Endothelial cell of umbilical vein (primary cell): Measurements from ENCODE around the gene GPR61. TPM values are rescaled to one million over a fixed set of nuclear protein-coding genes. Genes with fewer than 3 reads are reported as not detected.

Source experiments
- BruUV-seq: library from RNA; stranded (reverse); fragments of 400-500 nt; replicated peaks from 2 replicates; lab custom pipeline; 2021; lab: Mats Ljungman, UMichigan
- CTCF ChIA-PET: fragments of 300-600, 350-600 bp; sonication (Branson Sonifier 250); formaldehyde crosslinking; loops from one replicate; lab custom pipeline; 2021; ENCODE audit warnings: antibody characterized with exemption, inconsistent platforms; lab: Charles Lee
- POLR2A ChIA-PET: fragments of 300-600, 350-600 bp; sonication (Branson Sonifier 250); formaldehyde crosslinking; loops from one replicate; lab custom pipeline; 2021; ENCODE audit warnings: antibody characterized with exemption, inconsistent platforms; lab: Charles Lee
- DNase-seq: peaks from one replicate; pipeline ENCODE4 v3.0.0-alpha.2; 2011; ENCODE audit warnings: low read depth, low spot score
- FAIRE-seq: peaks from 2 replicates; lab custom pipeline; 2011; peaks lifted over from hg19 to GRCh38; lab: Jason Lieb, UNC
- H2AFZ ChIP-seq: 2 replicates; pipeline ENCODE4 v1.6.0; 2012; ENCODE audit warnings: low read depth, low read length, control low read depth, inconsistent platforms
- H3K27ac ChIP-seq: 2 replicates; pipeline ENCODE4 v1.5.1; 2011; ENCODE audit warnings: low read depth, mild to moderate bottlenecking, control low read depth, low read length, moderate library complexity; ENCODE audit not compliant: insufficient read depth
- H3K27me3 ChIP-seq, 2 experiments: 2 replicates each; pipeline versions ENCODE4 v1.6.0 to v1.6.1; 2011; ENCODE audit warnings: low read length in 2 of 2, mixed read lengths in 1 of 2; ENCODE audit not compliant: control insufficient read depth in 2 of 2, insufficient read depth in 2 of 2
- H3K36me3 ChIP-seq, 2 experiments: 2 replicates in 1 of 2; 3 replicates in 1 of 2; pipeline ENCODE4 v1.5.1; 2011; ENCODE audit warnings: low read length in 2 of 2, mild to moderate bottlenecking in 1 of 2, moderate library complexity in 1 of 2; ENCODE audit not compliant: control insufficient read depth in 2 of 2, insufficient read depth in 2 of 2; ENCODE audit errors: extremely low read depth in 1 of 2
- H3K4me1 ChIP-seq: 3 replicates; pipeline ENCODE4 v1.5.1; 2011; ENCODE audit warnings: mild to moderate bottlenecking, low read length; ENCODE audit not compliant: control insufficient read depth, insufficient read depth; ENCODE audit errors: extremely low read depth
- H3K4me2 ChIP-seq: 2 replicates; pipeline ENCODE4 v1.6.1; 2011; ENCODE audit warnings: low read length, control low read depth, mixed read lengths; ENCODE audit not compliant: insufficient read depth
- H3K4me3 ChIP-seq, 3 experiments: fragments of 200-600 bp in 1 of 3; sonication (generic), shearing (Covaris generic) in 1 of 3; replicated peaks in 1 of 3; 2 replicates each; pipeline ENCODE4 v1.5.1; 2011 to 2016; ENCODE audit warnings: control low read depth in 3 of 3, low read length in 3 of 3, mild to moderate bottlenecking in 2 of 3, inconsistent platforms in 1 of 3, low read depth in 1 of 3, moderate library complexity in 1 of 3; ENCODE audit not compliant: insufficient read depth in 1 of 3
- H3K79me2 ChIP-seq: 2 replicates; pipeline ENCODE4 v1.6.0; 2012; ENCODE audit warnings: low read length, inconsistent platforms; ENCODE audit not compliant: control insufficient read depth, insufficient read depth
- H3K9ac ChIP-seq: replicated peaks from 2 replicates; pipeline ENCODE3; 2011; ENCODE audit warnings: low read length, control low read depth; ENCODE audit not compliant: insufficient read depth; ENCODE audit errors: extremely low read depth
- H3K9me1 ChIP-seq: replicated peaks from 3 replicates; pipeline ENCODE4 v1.6.0; 2011; ENCODE audit warnings: mild to moderate bottlenecking, low read length; ENCODE audit not compliant: control insufficient read depth, insufficient read depth; ENCODE audit errors: extremely low read depth
- H3K9me3 ChIP-seq: replicated peaks from 2 replicates; pipeline ENCODE4 v1.5.1; 2012; ENCODE audit warnings: low read length, inconsistent platforms; ENCODE audit not compliant: control insufficient read depth, insufficient read depth
- H4K20me1 ChIP-seq: replicated peaks from 2 replicates; pipeline ENCODE3; 2011; ENCODE audit warnings: mild to moderate bottlenecking, low read length; ENCODE audit not compliant: control insufficient read depth, insufficient read depth; ENCODE audit errors: extremely low read depth
- EZH2 ChIP-seq: IDR thresholded peaks from 2 replicates; pipeline ENCODE4 v1.6.1; 2012; ENCODE audit warnings: borderline replicate concordance, low read depth, mild to moderate bottlenecking, moderate library complexity, low read length, inconsistent platforms; ENCODE audit not compliant: severe bottlenecking
- FOS ChIP-seq: IDR thresholded peaks from 2 replicates; pipeline ENCODE4 v1.6.1; 2011; ENCODE audit warnings: mild to moderate bottlenecking, low read length, moderate library complexity, borderline replicate concordance; ENCODE audit not compliant: insufficient read depth
- JUN ChIP-seq: IDR thresholded peaks from 2 replicates; pipeline ENCODE4 v1.6.1; 2011; ENCODE audit warnings: borderline replicate concordance, low read depth; ENCODE audit not compliant: insufficient read length, insufficient read depth
- MYC ChIP-seq: IDR thresholded peaks from one replicate; pipeline ENCODE4 v1.6.1; 2011; ENCODE audit warnings: mild to moderate bottlenecking, low read depth, low read length
- POLR2A ChIP-seq: IDR thresholded peaks from 2 replicates; pipeline ENCODE4 v1.6.1; 2012; ENCODE audit warnings: low read depth, mild to moderate bottlenecking, control low read depth, low read length
- POLR2AphosphoS5 ChIP-seq: IDR thresholded peaks from 2 replicates; pipeline ENCODE4 v1.6.1; 2012; ENCODE audit warnings: low read depth, mild to moderate bottlenecking, control low read depth, low read length, moderate library complexity; ENCODE audit not compliant: insufficient read depth
- dilution Hi-C: fragments of 300-500 bp; cut with MboI; formaldehyde crosslinking; loops from one replicate; pipeline ENCODE4 v1.15.0; 2019; ENCODE audit warnings: low sequenced_read_pairs; ENCODE audit not compliant: extremely low pct_ligation_motif_present
- intact Hi-C: fragments of 100-400 bp; cut with micrococcal nuclease; formaldehyde crosslinking; loops from one replicate; pipeline ENCODE4 v1.10.0; 2022
- polyA plus RNA-seq, 4 experiments: library from polyadenylated mRNA; depleted of rRNA in 3 of 4; stranded (reverse) in 3 of 4; unstranded in 1 of 4; fragments of >200 nt; gene quantifications; 2 replicates each; pipeline versions ENCODE4 v1.2.1 to v1.2.3, GENCODE V29; 2011 to 2012; ENCODE audit warnings: missing spikeins in 1 of 4
- total RNA-seq: library from RNA; stranded (reverse); gene quantifications from 2 replicates; pipeline ENCODE4 v1.2.3, GENCODE V29; 2021
- TF ChIP-seq, protein P1 (sequence below): IDR thresholded peaks from 2 replicates; pipeline ENCODE4 v1.6.1; 2011; ENCODE audit not compliant: insufficient read depth, insufficient read length

The GPR61 gene
- total and polyA plus RNA-seq, 2 donors (not counting 3 experiments of a cell fraction or from before 2014, with no cell fraction given), result not detected

DNA sequence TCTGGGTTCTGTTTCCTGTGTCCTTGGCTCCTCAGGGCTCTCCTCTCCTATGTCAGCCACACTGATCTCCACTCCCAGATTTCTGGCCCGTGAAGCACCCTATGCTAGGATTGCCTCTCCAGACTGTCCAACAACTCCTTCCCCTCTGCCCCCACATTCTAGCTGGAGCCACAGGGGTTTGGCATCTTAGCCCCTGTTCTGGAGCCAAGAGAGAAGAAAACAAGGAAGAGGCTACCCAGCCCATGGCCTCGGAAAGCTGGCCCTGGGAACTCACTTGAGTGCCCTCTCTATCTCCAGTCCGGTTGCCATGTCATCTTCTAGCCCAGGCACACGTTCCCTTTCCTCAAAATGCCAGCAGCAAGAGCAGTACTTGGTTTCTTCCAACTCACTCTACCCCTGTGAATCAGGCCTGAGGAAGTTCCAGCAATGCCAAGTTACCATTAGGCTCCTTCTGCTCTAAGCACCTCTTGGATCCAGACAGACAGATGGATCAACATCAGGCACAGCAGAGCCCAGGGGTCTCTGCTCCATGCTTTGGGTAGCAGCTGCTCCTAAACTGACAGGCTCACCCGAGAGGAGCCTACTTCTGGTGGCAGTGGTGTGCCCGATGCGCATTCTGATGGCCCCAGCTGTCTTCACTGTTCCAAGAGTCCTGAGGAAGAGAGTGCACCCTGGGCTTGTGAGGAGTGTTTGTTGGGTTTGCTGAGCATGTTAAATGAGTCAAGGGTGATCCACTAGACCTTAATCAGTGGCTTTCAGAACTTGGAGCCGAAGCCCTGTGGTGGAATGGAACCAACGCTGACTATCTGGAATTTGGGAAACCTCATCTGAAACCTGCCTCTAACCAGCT lies 11.6 kb upstream of the GPR61 start:
- peaks cover 4% of the 10 kb centered on the region for H3K4me1 ChIP-seq
- no peak overlapping the region for H3K4me2 ChIP-seq
- TF ChIP-seq MYC (no peak), POLR2A (no peak), JUN (no peak), FOS (no peak), POLR2AphosphoS5 (no peak), EZH2 (no peak)
- TF ChIP-seq, protein P1, sequence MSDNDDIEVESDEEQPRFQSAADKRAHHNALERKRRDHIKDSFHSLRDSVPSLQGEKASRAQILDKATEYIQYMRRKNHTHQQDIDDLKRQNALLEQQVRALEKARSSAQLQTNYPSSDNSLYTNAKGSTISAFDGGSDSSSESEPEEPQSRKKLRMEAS, result no peak
- CTCF ChIA-PET, result interaction anchor here (18.7 kb wide), 1 partner anchor 29 kb away, joined by 955 read pairs; the partner anchor contains the start of genes AMIGO1 and CYB561D1
- FAIRE-seq (no peak), DNase-seq (no peak)
- dilution Hi-C loops, result no loop called here
- no peaks in the 10 kb centered on the region for H3K79me2 ChIP-seq
- peaks cover 2 to 13% of the 10 kb centered on the region in 2 experiments for H3K27me3 ChIP-seq
- H4K20me1 ChIP-seq, result no peaks in the 10 kb centered on the region
- H3K36me3 ChIP-seq, result no peaks in the 10 kb centered on the region
- no peaks in the 10 kb centered on the region for H3K9me3 ChIP-seq
- BruUV-seq, result no TSS peak
- intact Hi-C loops, result no loop called here
- POLR2A ChIA-PET, result no interaction called here
- no peak overlapping the region for H3K4me3 ChIP-seq
- H2AFZ ChIP-seq, result no peak overlapping the region
- no peaks in the 10 kb centered on the region for H3K9me1 ChIP-seq
- H3K27ac ChIP-seq, result no peak overlapping the region
- H3K9ac ChIP-seq, result no peak overlapping the region
